IPS-NIHi11 (cell line): Measurements from ENCODE around the gene DBN1.
A peak's percentile ranks its signal among the peaks of the same experiment; 100 is the strongest.
"Not testable (repeated sequence)": the region's sequence is repeated elsewhere in the genome, so short reads cannot be mapped to it uniquely, and the experiment has no call there.

Experiments
- DNase-seq: peaks from one replicate; pipeline ENCODE4 v3.0.0; 2012; ENCODE audit warnings: mixed read lengths, low spot score

Gene DBN1

DNA sequence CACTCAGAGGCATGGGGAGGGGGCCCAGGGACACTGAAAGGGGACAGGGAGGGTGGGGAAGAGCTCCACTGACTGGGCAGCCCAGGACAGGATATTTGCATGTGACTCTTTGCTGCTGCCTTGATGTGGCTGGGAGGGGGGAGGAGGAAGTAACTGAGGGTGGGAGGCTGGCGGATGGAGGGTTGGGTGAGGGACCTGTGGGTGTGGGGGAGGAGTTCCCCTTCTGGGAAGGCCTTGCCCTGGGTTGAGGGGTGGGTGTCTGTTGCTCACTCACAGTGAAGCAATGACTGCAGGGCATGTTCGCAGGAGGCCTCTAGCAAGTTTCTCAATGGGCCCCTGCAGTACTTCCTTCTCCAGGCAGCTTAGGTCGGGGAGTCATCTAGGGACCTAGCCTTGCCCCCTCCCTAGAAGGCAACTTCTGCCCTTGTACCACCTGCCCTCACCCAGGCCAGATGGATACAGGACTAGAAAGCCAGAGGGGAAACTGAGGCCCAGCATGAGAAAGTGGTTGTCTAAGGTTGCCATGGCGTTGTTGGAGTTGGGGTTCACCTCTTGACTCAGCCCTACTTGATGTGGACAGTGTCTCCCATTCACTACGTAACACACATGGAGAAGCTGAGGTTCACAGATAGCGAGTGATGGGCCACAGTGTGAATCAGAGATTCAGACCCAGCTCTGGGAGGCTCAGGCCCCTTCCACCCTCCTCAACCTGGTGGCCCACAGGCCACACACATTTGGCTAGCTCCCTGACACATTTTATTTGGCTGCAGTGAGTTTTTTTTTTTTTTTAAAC lies 44.0 kb downstream of the DBN1 start:
- DNase-seq = no peak

GRCh38 chr5:177428574-177429217 lies 44.7 kb downstream of the DBN1 start:
- no peak for DNase-seq

DNA sequence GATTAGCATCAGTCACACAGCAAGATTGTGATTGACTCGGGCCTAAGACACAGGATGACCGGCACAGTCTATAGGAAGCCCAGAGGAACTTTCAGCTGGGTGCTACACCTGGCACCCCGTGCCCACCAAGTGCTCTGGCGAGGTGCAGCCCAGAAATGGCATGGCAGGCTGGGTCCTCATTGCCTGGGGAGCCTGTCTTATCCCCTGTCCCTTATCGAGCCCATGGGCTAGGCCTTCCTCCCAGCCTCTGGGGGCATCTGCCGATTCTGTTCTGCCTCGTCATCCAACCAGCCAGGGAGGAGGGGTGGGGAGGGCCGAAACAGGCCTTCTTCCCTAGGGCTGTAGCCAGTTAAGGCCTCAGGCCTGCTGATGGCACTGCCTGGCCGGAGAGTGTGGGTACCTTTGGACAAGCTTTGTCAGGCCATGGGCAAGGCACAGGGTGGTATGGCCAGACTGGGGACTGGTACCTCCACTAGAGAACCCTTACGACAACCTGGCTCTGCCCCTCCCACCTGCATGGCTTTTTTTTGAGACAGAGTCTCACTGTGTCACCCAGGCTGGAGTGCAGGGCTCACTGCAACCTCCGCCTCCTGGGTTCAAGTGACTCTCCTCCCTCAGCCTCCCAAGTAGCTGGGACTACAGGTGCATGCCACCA lies 45.4 kb downstream of the DBN1 start:
- no peak for DNase-seq

GRCh38 chr5:177427211-177427822 lies 46.1 kb downstream of the DBN1 start:
- DNase-seq = no peak

- peak; percentile 100 for DNase-seq
Observed at GRCh38 chr5:177426566-177427210, 46.7 kb downstream of the DBN1 start, which contains the start of gene GRK6. TSS of gene GRK6 (plus strand) at chr5:177426676. CDS start at chr5:177426846, 170 bp downstream.

DNA sequence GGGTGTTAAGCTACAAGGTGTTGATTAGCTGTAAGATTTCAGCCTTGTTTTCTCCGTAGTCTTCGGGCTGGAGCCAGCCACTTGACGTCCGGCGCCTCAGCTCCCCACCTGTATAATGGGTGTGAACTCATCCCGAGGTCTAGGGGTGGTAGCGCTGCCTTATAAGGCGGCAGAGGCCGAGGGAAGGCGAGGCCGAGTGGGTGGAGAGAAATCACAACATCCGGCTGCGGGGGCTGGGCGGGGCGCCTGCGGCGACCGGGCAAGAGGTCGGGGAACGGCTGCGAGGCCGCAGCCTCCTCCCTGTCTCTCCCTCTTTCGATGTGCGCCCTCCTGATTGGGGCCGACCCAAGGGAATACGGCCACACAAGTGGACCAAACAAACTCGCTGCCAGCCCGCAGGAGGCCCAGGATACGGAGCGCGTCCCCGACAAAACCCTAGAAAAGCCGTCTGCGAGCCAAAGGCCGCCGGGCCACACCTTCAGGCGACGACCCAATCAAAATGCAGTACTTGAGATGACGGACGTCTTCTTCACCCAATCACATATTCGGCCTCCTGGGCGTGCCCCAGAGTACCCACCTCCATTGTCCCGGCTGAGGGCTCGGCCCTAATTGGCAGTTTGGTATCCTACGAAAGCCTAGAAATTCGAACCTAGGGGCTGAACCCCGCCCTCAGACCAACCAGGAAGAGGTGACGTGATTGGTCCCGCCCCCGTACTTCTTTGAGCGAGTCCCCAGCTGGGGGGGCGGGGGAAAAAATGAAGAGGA lies 47.5 kb downstream of the DBN1 start:
- peak; percentile 96 for DNase-seq

GRCh38 chr5:177425196-177425800 lies 48.1 kb downstream of the DBN1 start:
- no peak for DNase-seq

DNA sequence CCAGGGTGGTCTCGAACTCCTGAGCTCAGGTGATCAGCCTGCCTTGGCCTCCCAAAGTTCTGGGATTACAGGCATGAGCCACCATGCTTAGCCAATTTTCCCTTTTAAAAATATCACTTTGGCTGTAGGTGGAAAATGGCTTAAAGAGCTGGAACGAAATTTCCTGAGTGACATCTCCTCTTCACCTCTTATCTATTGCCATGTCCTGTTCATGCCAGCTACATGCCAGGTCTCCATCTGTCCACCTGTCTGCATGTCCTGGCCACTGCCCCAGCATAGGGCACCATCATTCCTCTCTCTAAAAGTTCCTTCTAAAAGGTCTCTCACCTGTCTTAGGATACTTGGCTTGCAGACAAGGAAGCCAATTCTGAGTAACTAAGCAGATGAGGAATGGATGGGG lies 49.8 kb downstream of the DBN1 start:
- DNase-seq = no peak

GRCh38 chr5:177421062-177421798 lies 52.2 kb downstream of the DBN1 start:
- DNase-seq = no peak

DNA sequence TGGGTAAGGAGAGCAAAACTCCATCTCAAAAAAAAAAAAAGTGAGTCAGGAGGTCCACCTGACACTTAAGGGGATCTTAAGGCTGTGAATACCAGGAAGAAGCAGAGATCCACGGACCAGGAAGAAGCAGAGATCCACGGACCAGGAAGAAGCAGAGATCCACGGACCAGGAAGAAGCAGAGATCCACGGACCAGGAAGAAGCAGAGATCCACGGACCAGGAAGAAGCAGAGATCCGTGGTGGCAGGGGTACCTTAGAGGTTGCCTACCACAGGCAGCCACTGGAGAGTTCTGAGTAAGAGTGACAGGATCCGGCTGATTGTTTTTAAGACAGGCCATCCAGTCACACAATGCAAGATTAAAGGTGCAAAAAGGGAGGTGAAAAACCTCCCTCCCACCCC lies 53.0 kb downstream of the DBN1 start:
- DNase-seq = not testable (repeated sequence)

- no peak for DNase-seq
Observed at GRCh38 chr5:177419046-177419445, 54.4 kb downstream of the DBN1 start.

- DNase-seq = not testable (repeated sequence)
Observed at GRCh38 chr5:177417081-177417480, 56.4 kb downstream of the DBN1 start.

DNA sequence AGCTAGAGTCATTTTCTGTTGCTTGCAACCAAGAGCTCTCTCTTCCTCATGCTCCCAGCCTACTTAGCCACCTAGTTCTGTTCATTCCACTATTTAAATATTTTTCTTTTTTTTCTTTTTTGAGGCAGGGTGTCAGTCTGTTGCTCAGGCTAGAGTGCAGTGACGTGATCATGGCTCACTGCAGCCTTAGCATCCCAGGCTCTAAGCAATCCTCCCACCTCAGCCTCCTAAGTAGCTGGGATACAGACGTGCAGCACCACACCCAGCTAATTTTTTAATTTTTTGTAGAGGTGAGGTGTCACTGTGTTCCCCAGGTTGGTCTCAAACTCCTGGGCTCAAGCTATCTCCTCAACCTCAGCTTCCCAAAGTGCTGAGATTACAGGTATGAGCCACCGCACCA lies 59.0 kb downstream of the DBN1 start:
- DNase-seq = no peak

DNA sequence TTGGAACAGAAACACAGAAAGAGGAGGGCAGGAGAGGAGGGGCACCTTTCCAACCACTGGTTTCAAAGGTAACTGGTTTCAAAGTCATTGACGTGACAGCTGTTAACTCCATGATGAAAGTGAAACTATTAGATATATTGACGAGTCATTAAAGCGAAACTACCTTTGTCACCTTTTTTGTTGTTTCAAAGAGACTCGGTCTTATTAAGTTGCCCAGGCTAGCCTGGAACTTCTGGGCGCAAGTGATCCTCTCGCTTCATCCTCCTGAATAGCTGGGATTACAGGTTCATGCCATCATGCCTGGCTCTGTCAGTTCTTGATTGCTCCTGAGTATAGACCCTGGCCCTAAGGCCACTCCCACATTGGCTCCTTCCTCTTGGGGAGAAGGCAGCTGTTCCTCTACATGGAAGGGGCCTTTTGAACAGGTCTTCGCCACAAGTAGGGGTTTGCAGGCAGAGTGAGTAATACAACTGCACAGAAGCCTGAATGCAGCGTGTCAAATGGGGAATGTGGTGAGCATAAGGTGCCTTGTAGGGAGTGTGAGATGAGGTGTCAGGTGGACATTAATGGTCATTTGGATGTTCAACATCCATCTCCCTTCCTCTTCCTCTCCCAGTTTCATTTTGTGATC lies 60.7 kb downstream of the DBN1 start:
- DNase-seq = no peak

DNA sequence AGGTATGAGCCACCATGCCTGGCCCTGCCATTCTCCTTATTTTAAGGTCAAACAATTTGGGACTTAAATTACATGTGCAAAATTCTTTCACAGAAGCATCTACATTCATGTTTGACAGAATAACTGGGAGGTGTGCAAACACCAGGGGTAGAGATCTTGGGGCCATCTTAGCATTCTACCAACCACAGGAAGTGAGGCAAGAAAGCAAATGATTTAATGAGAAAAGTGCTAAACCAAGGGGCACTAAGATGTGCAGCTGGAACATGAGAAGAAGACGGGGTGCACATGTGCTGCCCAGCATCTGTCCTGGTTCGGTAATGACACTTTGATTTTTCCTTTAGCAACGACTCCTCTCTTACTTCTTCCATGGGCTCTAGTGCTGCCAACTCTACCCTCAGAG lies 62.9 kb downstream of the DBN1 start:
- DNase-seq = no peak

- no peak for DNase-seq
Observed at GRCh38 chr5:177409043-177409801, 64.2 kb downstream of the DBN1 start, which contains the start of gene F12. TSS of gene F12 (minus strand) at chr5:177409564. CDS start at chr5:177409527, 37 bp downstream.
